ENCODE measurements around the gene UNC5A.
"Not testable (repeated sequence)": the region's sequence is repeated elsewhere in the genome, so short reads cannot be mapped to it uniquely, and the experiment has no call there.

Gene UNC5A

GRCh38 chr5:176866707-176867310 is 56.5 kb downstream of the UNC5A start:
- no peak for DNase-seq

- DNase-seq: no peak
Measured at GRCh38 chr5:176868126-176868525, 57.8 kb downstream of the UNC5A start.

GRCh38 chr5:176868731-176869130 is 58.4 kb downstream of the UNC5A start:
- no peak for DNase-seq

- no peak for DNase-seq
Measured at GRCh38 chr5:176869501-176870109, 59.2 kb downstream of the UNC5A start.

GRCh38 chr5:176870110-176870591 is 59.8 kb downstream of the UNC5A start:
- peak; percentile 4 for DNase-seq

- DNase-seq: not testable (repeated sequence)
Measured at GRCh38 chr5:176870644-176871043, 60.3 kb downstream of the UNC5A start.

- DNase-seq: not testable (repeated sequence)
Measured at GRCh38 chr5:176872586-176872985, 62.2 kb downstream of the UNC5A start.

GRCh38 chr5:176873011-176873410 is 62.7 kb downstream of the UNC5A start:
- DNase-seq: not testable (repeated sequence)

- no peak for DNase-seq
Measured at GRCh38 chr5:176873541-176874172, 63.3 kb downstream of the UNC5A start.

- DNase-seq: no peak
Measured at GRCh38 chr5:176874198-176874780, 63.9 kb downstream of the UNC5A start.

- no peak for DNase-seq
Measured at GRCh38 chr5:176875014-176875550, 64.7 kb downstream of the UNC5A start.

- no peak for DNase-seq
Measured at GRCh38 chr5:176875783-176876505, 65.6 kb downstream of the UNC5A start.

- no peak for DNase-seq
Measured at GRCh38 chr5:176876506-176877431, 66.4 kb downstream of the UNC5A start.

- DNase-seq: peak; percentile 47
Measured at GRCh38 chr5:176877793-176878331, 67.5 kb downstream of the UNC5A start.

- DNase-seq: no peak
Measured at GRCh38 chr5:176878463-176878862, 68.1 kb downstream of the UNC5A start.

- no peak for DNase-seq
Measured at GRCh38 chr5:176878906-176879662, 68.7 kb downstream of the UNC5A start.

GRCh38 chr5:176879663-176880361 is 69.5 kb downstream of the UNC5A start:
- DNase-seq: no peak

GRCh38 chr5:176880366-176881020 is 70.1 kb downstream of the UNC5A start:
- no peak for DNase-seq

- DNase-seq: no peak
Measured at GRCh38 chr5:176881021-176881749, 70.8 kb downstream of the UNC5A start.

Data from SHP77 treated with DMSO at 0.1 percent for 48 hours (cell line).